Nephron (organoid): ENCODE measurements around the gene RAB31.

Source experiments
- H3K27ac Mint-ChIP-seq, 3 experiments: 2 replicates each; pipeline ENCODE4 v1.8.0; 2020; ENCODE audit warnings: mixed read lengths in 3 of 3, mild to moderate bottlenecking in 2 of 3, moderate library complexity in 1 of 3
- H3K27me3 Mint-ChIP-seq: 2 replicates; pipeline ENCODE4 v1.8.0; 2021; ENCODE audit warnings: low read depth, mild to moderate bottlenecking, moderate library complexity, mixed read lengths
- H3K36me3 Mint-ChIP-seq: 2 replicates; pipeline ENCODE4 v1.8.0; 2020; ENCODE audit warnings: low read depth, mixed read lengths
- H3K4me1 Mint-ChIP-seq: 2 replicates; pipeline ENCODE4 v1.8.0; 2020; ENCODE audit warnings: mixed read lengths
- H3K4me3 Mint-ChIP-seq, 3 experiments: 2 replicates each; pipeline ENCODE4 v1.8.0; 2020; ENCODE audit warnings: mild to moderate bottlenecking in 3 of 3, mixed read lengths in 3 of 3, moderate library complexity in 2 of 3
- H3K9me3 Mint-ChIP-seq: 2 replicates; pipeline ENCODE4 v1.8.0; 2020; ENCODE audit warnings: mixed read lengths
- CTCF ChIP-seq, 3 experiments: fragments of 200-600 bp; sonication (generic); IDR thresholded peaks; one replicate each; pipeline ENCODE4 v1.5.0; 2021; ENCODE audit warnings: antibody characterized with exemption in 3 of 3; ENCODE audit not compliant: unreplicated experiment in 3 of 3

The RAB31 gene

GRCh38 chr18:9712611-9713010 lies 4.5 kb downstream of the RAB31 start:
- peaks cover 16% of the 10 kb centered on the region for H3K4me1 Mint-ChIP-seq

GRCh38 chr18:9714266-9715087 lies 6.4 kb downstream of the RAB31 start:
- TF ChIP-seq CTCF (IDR thresholded peaks at IDR 0.05; ENCODE audit: unreplicated experiment in 3 of 3), result no peak
- Mint-ChIP-seq H3K4me3 (no peak overlapping the region), H3K27ac (no peak overlapping the region), H3K4me1 (peaks cover 11% of the 10 kb centered on the region), H3K9me3 (no peaks in the 10 kb centered on the region), H3K36me3 (peaks cover 3% of the 10 kb centered on the region), H3K27me3 (peaks cover 25% of the 10 kb centered on the region)

More at GRCh38 chr18:9712611-9713010, 4.5 kb downstream of the RAB31 start:
- no peak overlapping the region for H3K27ac Mint-ChIP-seq
- H3K4me3 Mint-ChIP-seq, result no peak overlapping the region
- H3K9me3 Mint-ChIP-seq, result no peaks in the 10 kb centered on the region
- peaks cover 3% of the 10 kb centered on the region for H3K36me3 Mint-ChIP-seq
- no peak for TF ChIP-seq CTCF (IDR thresholded peaks at IDR 0.05; ENCODE audit: unreplicated experiment in 3 of 3)
- H3K27me3 Mint-ChIP-seq, result peaks cover 35% of the 10 kb centered on the region

GRCh38 chr18:9715088-9715343 lies 6.9 kb downstream of the RAB31 start:
- TF ChIP-seq CTCF (IDR thresholded peaks at IDR 0.05; ENCODE audit: unreplicated experiment in 3 of 3), result no peak
- peaks cover 20% of the 10 kb centered on the region for H3K27me3 Mint-ChIP-seq
- H3K9me3 Mint-ChIP-seq, result no peaks in the 10 kb centered on the region
- H3K27ac Mint-ChIP-seq, result no peak overlapping the region
- H3K36me3 Mint-ChIP-seq, result peaks cover 3% of the 10 kb centered on the region
- peaks cover 9% of the 10 kb centered on the region for H3K4me1 Mint-ChIP-seq
- H3K4me3 Mint-ChIP-seq, result no peak overlapping the region

GRCh38 chr18:9715978-9716774 lies 8.1 kb downstream of the RAB31 start:
- peaks cover 12% of the 10 kb centered on the region for H3K27me3 Mint-ChIP-seq
- peaks cover 6% of the 10 kb centered on the region for H3K4me1 Mint-ChIP-seq
- no peaks in the 10 kb centered on the region for H3K9me3 Mint-ChIP-seq
- H3K27ac Mint-ChIP-seq, result no peak overlapping the region
- TF ChIP-seq CTCF (IDR thresholded peaks at IDR 0.05; ENCODE audit: unreplicated experiment in 3 of 3), result no peak
- H3K36me3 Mint-ChIP-seq, result peaks cover 3% of the 10 kb centered on the region
- no peak overlapping the region for H3K4me3 Mint-ChIP-seq

GRCh38 chr18:9716780-9717563 lies 8.9 kb downstream of the RAB31 start:
- Mint-ChIP-seq H3K27ac (no peak overlapping the region), H3K36me3 (peaks cover 3% of the 10 kb centered on the region), H3K27me3 (peaks cover 18% of the 10 kb centered on the region), H3K4me3 (no peak overlapping the region), H3K9me3 (no peaks in the 10 kb centered on the region), H3K4me1 (peaks cover 6% of the 10 kb centered on the region)
- TF ChIP-seq CTCF (IDR thresholded peaks at IDR 0.05; ENCODE audit: unreplicated experiment in 3 of 3), result no peak
